ENCODE data around the gene PSRC1. TPM values are rescaled to one million over a fixed set of nuclear protein-coding genes. Genes with fewer than 3 reads are reported as not detected.
"Not testable (repeated sequence)": the region's sequence is repeated elsewhere in the genome, so short reads cannot be mapped to it uniquely, and the experiment has no call there.

PSRC1 gene
- total RNA-seq, 6 donors from 2014 or later: 1.5 to 16.8 (median 4.9) TPM

- DNase-seq: no peak
- Histone ChIP-seq H3K9me3 (no peaks in the 10 kb centered on the region), H3K4me1 (peaks cover 0 to 10% (median 4%) of the 10 kb centered on the region in 4 donors), H3K4me3 (no peak overlapping the region), H3K27me3 (no peaks in the 10 kb centered on the region), H3K27ac (no peak overlapping the region), H3K36me3 (no peaks in the 10 kb centered on the region)
- 77 to 85% methylated on average over 9 of the region's 9 CpGs for WGBS, 2 donors
- no peak for ATAC-seq (ENCODE audit: low FRiP score in 2 of 2)
- no peak for TF ChIP-seq EP300 (IDR thresholded peaks at IDR 0.05)
- no peak for TF ChIP-seq POLR2A (IDR thresholded peaks at IDR 0.05)
- no peak for TF ChIP-seq CTCF (IDR thresholded peaks at IDR 0.05)
- no peak for TF ChIP-seq POLR2AphosphoS5 (IDR thresholded peaks at IDR 0.05)
These were observed 9.4 kb upstream of the PSRC1 start for GRCh38 chr1:109292364-109292763.

- H3K27ac ChIP-seq: peak overlapping the region in 2 of 4 donors; percentile 44 to 48
- peak in 1 of 2 donors; percentile 82 for DNase-seq
- H3K36me3 ChIP-seq: no peaks in the 10 kb centered on the region
- H3K9me3 ChIP-seq: no peaks in the 10 kb centered on the region
- H3K4me3 ChIP-seq: no peak overlapping the region
- no peaks in the 10 kb centered on the region for H3K27me3 ChIP-seq
- peaks cover 0 to 10% (median 4%) of the 10 kb centered on the region in 4 donors for H3K4me1 ChIP-seq
- peak; percentile 44 to 57 for ATAC-seq (ENCODE audit: low FRiP score in 2 of 2)
- WGBS, 2 donors: 32 to 56% methylated on average over 3 to 6 of the region's 6 CpGs
- TF ChIP-seq EP300 (IDR thresholded peaks at IDR 0.05): no peak
- no peak for TF ChIP-seq POLR2AphosphoS5 (IDR thresholded peaks at IDR 0.05)
- TF ChIP-seq POLR2A (IDR thresholded peaks at IDR 0.05): no peak
- TF ChIP-seq CTCF (IDR thresholded peaks at IDR 0.05): no peak
These were observed 8.1 kb upstream of the PSRC1 start for GRCh38 chr1:109290998-109291397.

GRCh38 chr1:109290137-109290536, 7.2 kb upstream of the PSRC1 start:
- TF ChIP-seq POLR2AphosphoS5 (IDR thresholded peaks at IDR 0.05) (no peak), POLR2A (IDR thresholded peaks at IDR 0.05) (no peak), EP300 (IDR thresholded peaks at IDR 0.05) (no peak), CTCF (IDR thresholded peaks at IDR 0.05) (no peak)
- 86 to 97% methylated on average over 1 of the region's 1 CpG for WGBS, 2 donors
- Histone ChIP-seq H3K36me3 (no peaks in the 10 kb centered on the region), H3K27ac (no peak overlapping the region), H3K4me3 (no peak overlapping the region), H3K9me3 (no peaks in the 10 kb centered on the region), H3K27me3 (no peaks in the 10 kb centered on the region), H3K4me1 (peaks cover 0 to 10% (median 4%) of the 10 kb centered on the region in 4 donors)
- no peak for ATAC-seq (ENCODE audit: low FRiP score in 2 of 2)
- no peak for DNase-seq

GRCh38 chr1:109286762-109287161, 3.8 kb upstream of the PSRC1 start:
- WGBS, 2 donors: 83 to 88% methylated on average over 5 of the region's 5 CpGs
- H3K27me3 ChIP-seq; H3K4me3 ChIP-seq; H3K27ac ChIP-seq; H3K36me3 ChIP-seq; ATAC-seq (ENCODE audit: low FRiP score in 2 of 2); H3K9me3 ChIP-seq; DNase-seq: not testable (repeated sequence)
- peaks cover 12 to 26% (median 20%) of the 10 kb centered on the region in 4 donors for H3K4me1 ChIP-seq

- peaks cover 0 to 10% (median 0%) of the 10 kb centered on the region in 4 donors for H3K36me3 ChIP-seq
- DNase-seq (no peak), ATAC-seq (ENCODE audit: low FRiP score in 2 of 2) (peak in 1 of 2 donors; percentile 13)
- peaks cover 13 to 22% (median 19%) of the 10 kb centered on the region in 4 donors for H3K4me1 ChIP-seq
- H3K9me3 ChIP-seq: no peaks in the 10 kb centered on the region
- H3K27me3 ChIP-seq: no peaks in the 10 kb centered on the region
- TF ChIP-seq POLR2AphosphoS5 (IDR thresholded peaks at IDR 0.05): no peak
- peak overlapping the region; percentile 81 to 93 (median 92) for H3K27ac ChIP-seq
- peak overlapping the region; percentile 42 to 73 (median 64) for H3K4me3 ChIP-seq
- 51% methylated on average over 17 of the region's 17 CpGs for WGBS, 2 donors
These were observed 1.0 kb upstream of the PSRC1 start for GRCh38 chr1:109283748-109284600.
